VCaP (cell line): ENCODE data around the gene SMPD1.

ENCODE experiments used
- H3K27ac ChIP-seq: fragments of 450-650 bp; 2 replicates; pipeline ENCODE4 v1.5.1; 2017
- TF ChIP-seq, protein P1 (sequence below): fragments of 450-650 bp; conservative IDR thresholded peaks from 2 replicates; pipeline ENCODE4 v1.5.1; 2017; ENCODE audit warnings: mild to moderate bottlenecking, moderate library complexity

The SMPD1 gene

DNA sequence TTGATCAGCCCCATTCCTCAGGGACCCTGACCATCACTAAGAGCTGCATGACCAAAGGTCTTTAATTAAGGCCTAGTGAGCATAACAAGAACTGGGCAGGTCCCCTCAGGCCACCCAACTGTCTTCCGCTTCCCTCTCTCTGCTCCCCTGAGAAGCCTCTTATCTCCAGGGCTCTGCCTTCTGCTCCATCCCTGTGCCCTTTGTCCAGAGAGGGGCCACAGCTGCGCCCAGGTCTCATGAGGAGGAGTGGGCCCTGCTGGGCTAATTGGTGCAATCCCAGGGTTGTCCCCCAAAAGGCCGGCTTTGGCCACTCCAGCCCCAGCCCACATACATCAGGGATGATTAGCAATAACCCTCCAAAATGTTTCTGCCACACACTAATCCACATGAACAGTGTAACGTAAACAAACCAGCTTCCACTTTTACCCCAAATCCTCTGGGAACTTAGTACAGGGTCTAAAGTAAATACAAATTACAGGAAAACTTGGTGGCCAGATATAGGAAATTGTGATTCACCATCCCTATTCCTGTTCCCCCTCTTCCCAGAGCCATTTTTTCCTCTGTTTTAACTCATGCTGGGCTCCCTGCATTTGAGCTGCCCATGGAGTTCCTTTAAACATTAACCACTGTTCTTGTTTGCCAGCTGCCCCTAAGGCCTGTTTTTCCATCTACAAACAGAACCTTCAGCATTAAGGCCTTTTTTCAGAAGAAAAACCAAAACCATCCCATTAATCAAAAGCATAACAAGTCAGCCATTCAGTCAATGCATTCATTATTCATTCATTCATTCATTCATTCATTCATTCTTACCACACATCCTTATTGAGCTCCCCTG lies 35.4 kb upstream of the SMPD1 start:
- peak overlapping the region; percentile 41; the same call in 1 of the 2 replicates for H3K27ac ChIP-seq
- TF ChIP-seq, protein P1, sequence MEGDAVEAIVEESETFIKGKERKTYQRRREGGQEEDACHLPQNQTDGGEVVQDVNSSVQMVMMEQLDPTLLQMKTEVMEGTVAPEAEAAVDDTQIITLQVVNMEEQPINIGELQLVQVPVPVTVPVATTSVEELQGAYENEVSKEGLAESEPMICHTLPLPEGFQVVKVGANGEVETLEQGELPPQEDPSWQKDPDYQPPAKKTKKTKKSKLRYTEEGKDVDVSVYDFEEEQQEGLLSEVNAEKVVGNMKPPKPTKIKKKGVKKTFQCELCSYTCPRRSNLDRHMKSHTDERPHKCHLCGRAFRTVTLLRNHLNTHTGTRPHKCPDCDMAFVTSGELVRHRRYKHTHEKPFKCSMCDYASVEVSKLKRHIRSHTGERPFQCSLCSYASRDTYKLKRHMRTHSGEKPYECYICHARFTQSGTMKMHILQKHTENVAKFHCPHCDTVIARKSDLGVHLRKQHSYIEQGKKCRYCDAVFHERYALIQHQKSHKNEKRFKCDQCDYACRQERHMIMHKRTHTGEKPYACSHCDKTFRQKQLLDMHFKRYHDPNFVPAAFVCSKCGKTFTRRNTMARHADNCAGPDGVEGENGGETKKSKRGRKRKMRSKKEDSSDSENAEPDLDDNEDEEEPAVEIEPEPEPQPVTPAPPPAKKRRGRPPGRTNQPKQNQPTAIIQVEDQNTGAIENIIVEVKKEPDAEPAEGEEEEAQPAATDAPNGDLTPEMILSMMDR, result no peak

DNA sequence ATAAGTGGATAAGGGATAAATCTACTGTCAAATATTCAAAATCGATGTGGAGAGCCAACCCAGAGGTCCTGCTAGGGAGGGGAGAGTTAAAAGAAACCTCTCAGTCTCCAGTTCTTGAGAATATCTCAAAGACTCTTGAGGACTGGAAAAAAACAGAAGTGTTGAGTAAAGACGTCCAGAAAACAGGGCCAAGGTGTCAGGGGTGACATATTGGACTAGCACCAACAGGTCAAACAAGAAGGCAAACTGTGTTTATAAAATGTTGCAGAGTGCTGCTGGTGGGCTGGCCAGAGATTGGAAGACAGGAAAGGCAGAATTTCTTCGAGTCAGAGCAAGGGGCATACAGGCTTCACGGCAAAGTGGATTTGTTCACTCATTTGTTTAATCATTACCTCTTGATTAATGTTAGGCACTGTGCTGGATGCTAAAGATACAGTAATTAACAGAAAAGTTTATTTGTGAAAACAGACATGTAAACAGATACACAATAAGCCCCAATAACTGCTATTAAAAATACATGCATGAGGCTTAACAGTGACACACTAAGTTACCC lies 33.7 kb upstream of the SMPD1 start:
- TF ChIP-seq, protein P1, result no peak
- H3K27ac ChIP-seq, result no peak overlapping the region

DNA sequence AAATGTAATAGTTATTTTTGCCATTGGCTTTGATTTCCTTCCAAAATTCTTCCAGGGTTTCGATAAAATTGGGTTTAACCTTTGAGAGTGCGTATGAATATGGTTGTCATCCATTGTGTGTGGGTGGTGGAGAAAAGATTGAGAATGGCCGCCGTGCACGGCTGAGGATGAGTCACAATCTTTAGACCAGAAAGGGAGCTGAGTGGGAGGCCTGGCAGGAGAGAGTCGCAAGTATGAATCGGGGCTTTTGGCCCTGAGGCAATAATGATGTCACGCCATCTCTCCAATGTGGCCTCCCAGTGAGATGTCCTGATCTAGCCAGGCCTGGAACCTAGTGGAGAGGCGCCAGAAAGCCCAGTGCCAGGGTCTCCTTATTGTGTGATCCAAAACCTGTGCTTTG lies 33.1 kb upstream of the SMPD1 start:
- TF ChIP-seq, protein P1, result no peak
- no peak overlapping the region for H3K27ac ChIP-seq

DNA sequence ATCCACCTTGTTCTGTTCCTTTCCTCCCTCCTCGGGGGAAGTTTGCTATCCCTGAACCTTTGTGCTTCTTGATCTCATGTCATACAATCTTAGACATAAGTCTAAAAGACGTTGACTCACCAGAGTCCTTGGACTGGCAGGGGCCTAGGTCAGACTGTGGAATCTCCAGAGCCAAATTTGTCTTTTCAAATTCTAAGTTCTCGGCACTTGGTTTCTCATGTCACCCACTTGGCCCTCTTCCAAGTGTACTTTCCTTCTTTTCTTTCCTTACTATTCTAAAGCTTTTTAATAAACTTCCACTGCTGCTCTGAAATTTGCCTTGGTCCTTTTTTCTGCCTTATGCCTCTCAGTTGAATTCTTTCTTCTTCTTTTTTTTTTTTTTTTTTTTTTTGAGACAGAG lies 30.1 kb upstream of the SMPD1 start:
- H3K27ac ChIP-seq, result no peak overlapping the region
- TF ChIP-seq, protein P1, result no peak

DNA sequence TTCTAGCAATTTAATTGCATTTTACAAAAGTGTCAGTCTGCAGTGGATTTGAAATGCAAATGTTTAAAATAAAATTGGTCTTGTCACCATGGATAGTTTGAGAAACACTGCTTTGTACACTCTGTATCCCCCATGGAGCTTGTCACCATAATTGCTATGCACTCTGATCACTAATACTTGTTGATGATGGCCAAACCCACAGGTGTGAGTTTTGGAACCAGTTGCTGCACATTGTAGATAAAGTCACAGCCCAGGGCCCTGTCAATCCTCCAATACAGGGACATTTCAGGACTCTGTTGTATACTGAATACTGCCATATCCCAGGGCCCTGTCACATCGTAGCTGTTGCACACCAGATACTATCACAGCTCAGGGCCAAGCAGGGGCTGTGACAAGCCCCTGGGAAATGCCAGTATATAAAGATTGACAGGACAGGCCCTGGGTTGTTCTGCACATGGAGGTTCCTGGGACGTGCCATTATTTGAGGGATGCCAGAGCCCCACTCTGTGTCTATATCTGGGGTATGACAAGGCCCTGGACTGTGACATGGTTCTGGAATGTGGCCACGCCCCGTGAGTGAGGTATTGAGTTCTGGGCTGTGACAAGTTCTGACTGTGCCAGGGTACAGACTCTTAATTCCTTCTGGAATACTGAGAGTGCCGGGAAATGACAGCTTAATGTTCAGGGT lies 27.9 kb upstream of the SMPD1 start:
- H3K27ac ChIP-seq, result no peak overlapping the region
- TF ChIP-seq, protein P1, result no peak

DNA sequence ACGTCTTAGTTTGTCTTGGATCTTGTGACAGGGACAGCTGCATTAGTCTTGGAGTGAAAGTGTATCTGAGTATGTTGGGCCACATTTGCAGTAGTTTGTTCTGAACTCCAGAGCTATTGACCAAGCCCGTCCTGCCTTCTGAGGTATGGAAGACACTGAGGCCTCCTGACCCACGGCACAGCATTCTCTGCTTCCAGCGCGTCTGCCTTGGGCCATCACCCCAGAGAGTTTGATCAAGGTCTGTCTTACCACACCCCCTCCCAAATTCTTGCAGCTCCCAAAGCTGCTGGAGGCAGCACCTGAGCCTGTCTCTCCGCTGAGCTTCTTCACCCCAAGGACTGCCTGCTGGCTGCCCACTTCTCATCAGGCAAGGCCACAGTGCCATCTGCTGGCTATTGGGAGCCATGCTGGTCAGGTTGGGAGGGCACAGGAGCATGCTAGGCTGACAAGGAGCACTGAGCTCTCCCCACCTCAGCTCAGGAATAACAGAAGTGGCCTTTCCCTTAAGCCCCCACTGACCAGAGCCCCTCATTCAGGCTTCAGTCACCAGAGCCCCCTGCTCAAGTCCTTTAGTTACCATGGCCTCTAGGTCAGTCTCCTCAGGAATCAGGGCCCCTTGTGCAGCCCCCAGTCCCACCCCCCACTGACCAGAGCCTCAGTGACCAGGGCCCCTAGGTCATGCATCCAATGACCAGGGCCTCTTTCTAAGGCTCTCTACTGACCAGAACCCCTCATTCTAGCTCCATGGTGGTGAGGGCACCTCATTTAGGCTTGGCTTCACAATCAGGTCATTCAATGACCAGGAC lies 27.2 kb upstream of the SMPD1 start:
- H3K27ac ChIP-seq, result no peak overlapping the region
- TF ChIP-seq, protein P1, result peak; percentile 94
